ENCODE data around the gene METRN.

DNA sequence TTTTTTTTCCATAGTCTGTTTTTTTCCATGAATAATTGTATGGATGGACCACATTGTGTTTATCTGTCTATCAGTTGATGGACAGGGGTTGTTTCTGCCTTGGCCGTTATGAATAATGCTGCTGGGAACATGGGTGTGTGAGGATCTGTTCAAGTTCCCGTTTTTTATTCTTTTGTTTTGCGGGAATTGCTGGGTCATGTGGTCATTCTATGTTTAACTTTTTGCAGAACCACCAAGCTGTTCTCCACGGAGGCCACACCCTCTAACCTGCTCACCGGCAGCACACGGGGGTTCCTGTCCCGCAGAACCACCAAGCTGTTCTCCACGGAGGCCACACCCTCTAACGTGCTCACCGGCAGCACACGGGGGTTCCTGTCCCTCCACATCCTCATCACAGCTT, 39.7 kb downstream of the METRN start:
- TF ChIP-seq EZH2 (IDR thresholded peaks at IDR 0.05; ENCODE audit: insufficient read depth, poor library complexity, severe bottlenecking) = no peak
- no peak for TF ChIP-seq EZH2phosphoT487 (IDR thresholded peaks at IDR 0.05; ENCODE audit: insufficient read depth, low read depth)
